Measurements from ENCODE around the gene ISOC2. TPM values are rescaled to one million over a fixed set of nuclear protein-coding genes. Genes with fewer than 3 reads are reported as not detected.

ISOC2 gene
- polyA plus RNA-seq, 2 of the 4 experiments (the other 2 are of a cell fraction) = 45.3 to 57.8 TPM

GRCh38 chr19:55479451-55480230, 18.2 kb upstream of the ISOC2 start:
- TF ChIP-seq EP300 (IDR thresholded peaks at IDR 0.05) = no peak
- TF ChIP-seq CBX2 (IDR thresholded peaks at IDR 0.05; ENCODE audit: borderline replicate concordance, low read depth) = no peak
- 0 out of 2 replicates have a peak, but pooled peaks have one; percentile 44 for TF ChIP-seq POLR2AphosphoS2 (conservative IDR thresholded peaks at IDR 0.05; ENCODE audit: low read length)
- Histone ChIP-seq H3K4me2 (no peak overlapping the region; the same call in 2 of the 3 replicates), H3K4me3 (no peak overlapping the region), H3K4me1 (peaks cover 32% of the 10 kb centered on the region), H3K9me3 (no peaks in the 10 kb centered on the region), H3K27ac (peak overlapping the region in 1 of 2 experiments; percentile 17; a peak in 1 of 6 replicates)
- FAIRE-seq (no peak), DNase-seq (ENCODE audit: low read depth in 1 of 2, low spot score in 1 of 2) (no peak), ATAC-seq (no peak)
- WGBS (ENCODE audit: missing lambda C conversion rate) = 80% methylated on average over 14 of the region's 15 CpGs
- ChIA-PET POLR2A (no interaction called here), CTCF (interaction anchor here (0.9 to 8.2 kb wide), 11 partner anchors 7 to 339 kb away, joined by 3 to 89 read pairs (median 5); partner anchors contain the start of genes C19orf85, NAT14, SSC5D and ZNF865)

GRCh38 chr19:55479045-55479444, 17.6 kb upstream of the ISOC2 start:
- Histone ChIP-seq H3K4me2 (no peak overlapping the region; the same call in 2 of the 3 replicates), H3K4me3 (no peak overlapping the region), H3K27ac (peak overlapping the region in 1 of 2 experiments; percentile 17; a peak in 1 of 6 replicates), H3K9me3 (no peaks in the 10 kb centered on the region), H3K4me1 (peaks cover 26% of the 10 kb centered on the region)
- ATAC-seq (no peak), FAIRE-seq (no peak), DNase-seq (ENCODE audit: low read depth in 1 of 2, low spot score in 1 of 2) (no peak)
- ChIA-PET CTCF (interaction anchor here (0.9 to 8.2 kb wide), 9 partner anchors 8 to 338 kb away, joined by 3 to 89 read pairs (median 5); partner anchors contain the start of genes C19orf85, NAT14, SSC5D and ZNF865), POLR2A (no interaction called here)
- WGBS (ENCODE audit: missing lambda C conversion rate) = 91% methylated on average over 17 of the region's 17 CpGs
- no peak for TF ChIP-seq E2F6 (IDR thresholded peaks at IDR 0.05; ENCODE audit: borderline replicate concordance, low read depth)

- DNase-seq (ENCODE audit: low read depth in 1 of 2, low spot score in 1 of 2) (no peak), ATAC-seq (no peak), FAIRE-seq (no peak)
- 90% methylated on average over 12 of the region's 12 CpGs for WGBS (ENCODE audit: missing lambda C conversion rate)
- POLR2A ChIA-PET = no interaction called here
- Histone ChIP-seq H3K4me3 (no peak overlapping the region), H3K27ac (no peak overlapping the region; a peak in 1 of 6 replicates), H3K4me2 (peak overlapping the region; percentile 84), H3K4me1 (peaks cover 26% of the 10 kb centered on the region), H3K9me3 (no peaks in the 10 kb centered on the region)
- TF ChIP-seq BHLHE40 (IDR thresholded peaks at IDR 0.05; ENCODE audit: low read depth, low read length) (no peak), EHMT2 (IDR thresholded peaks at IDR 0.05; ENCODE audit: low read depth) (no peak), ZFP36 (IDR thresholded peaks at IDR 0.05; ENCODE audit: borderline replicate concordance, partially characterized antibody) (no peak), CTCF (IDR thresholded peaks at IDR 0.05) (no peak), EHF (CRISPR knock-in tag; IDR thresholded peaks at IDR 0.05) (no peak)
- CTCF ChIA-PET = interaction anchor here (1.2 to 8.2 kb wide), 8 partner anchors 8 to 338 kb away, joined by 3 to 89 read pairs (median 8); partner anchors contain the start of genes C19orf85, NAT14, SSC5D and ZNF865
Observed at GRCh38 chr19:55478364-55478763, 16.9 kb upstream of the ISOC2 start.

- no peak for FAIRE-seq
- H3K4me1 ChIP-seq = peaks cover 26% of the 10 kb centered on the region
- H3K9me3 ChIP-seq = no peaks in the 10 kb centered on the region
- ATAC-seq = no peak
- DNase-seq (ENCODE audit: low read depth in 1 of 2, low spot score in 1 of 2) = no peak
- peak overlapping the region; percentile 84 to 92; a peak in 3 of 6 replicates for H3K27ac ChIP-seq
- POLR2A ChIA-PET = no interaction called here
- WGBS (ENCODE audit: missing lambda C conversion rate) = 84% methylated on average over 13 of the region's 13 CpGs
- CTCF ChIA-PET = interaction anchor here (2.0 to 8.2 kb wide), 6 partner anchors 9 to 154 kb away, joined by 5 to 89 read pairs (median 32); partner anchors contain the start of genes C19orf85, NAT14, SSC5D and ZNF865
- peak overlapping the region; percentile 56 for H3K4me3 ChIP-seq
- peak overlapping the region; percentile 84 for H3K4me2 ChIP-seq
- TF ChIP-seq TP53 (CRISPR knock-in tag; IDR thresholded peaks at IDR 0.05) = 0 out of 2 replicates have a peak, but pooled peaks have one; percentile 23
- no peak for TF ChIP-seq CHD4 (IDR thresholded peaks at IDR 0.05; ENCODE audit: borderline replicate concordance)
Observed at GRCh38 chr19:55477905-55478304, 16.5 kb upstream of the ISOC2 start.

All from A549 (cell line).